Activated T-cell treated with anti-CD3 and anti-CD28 coated beads, Interleukin-2, amount 50 U/mL, for 1 hour (primary cell): Measurements from ENCODE around the gene SCN3A.

Experiments
- DNase-seq: peaks from one replicate; pipeline ENCODE4 v3.0.0-alpha.2; 2020

SCN3A gene

DNA sequence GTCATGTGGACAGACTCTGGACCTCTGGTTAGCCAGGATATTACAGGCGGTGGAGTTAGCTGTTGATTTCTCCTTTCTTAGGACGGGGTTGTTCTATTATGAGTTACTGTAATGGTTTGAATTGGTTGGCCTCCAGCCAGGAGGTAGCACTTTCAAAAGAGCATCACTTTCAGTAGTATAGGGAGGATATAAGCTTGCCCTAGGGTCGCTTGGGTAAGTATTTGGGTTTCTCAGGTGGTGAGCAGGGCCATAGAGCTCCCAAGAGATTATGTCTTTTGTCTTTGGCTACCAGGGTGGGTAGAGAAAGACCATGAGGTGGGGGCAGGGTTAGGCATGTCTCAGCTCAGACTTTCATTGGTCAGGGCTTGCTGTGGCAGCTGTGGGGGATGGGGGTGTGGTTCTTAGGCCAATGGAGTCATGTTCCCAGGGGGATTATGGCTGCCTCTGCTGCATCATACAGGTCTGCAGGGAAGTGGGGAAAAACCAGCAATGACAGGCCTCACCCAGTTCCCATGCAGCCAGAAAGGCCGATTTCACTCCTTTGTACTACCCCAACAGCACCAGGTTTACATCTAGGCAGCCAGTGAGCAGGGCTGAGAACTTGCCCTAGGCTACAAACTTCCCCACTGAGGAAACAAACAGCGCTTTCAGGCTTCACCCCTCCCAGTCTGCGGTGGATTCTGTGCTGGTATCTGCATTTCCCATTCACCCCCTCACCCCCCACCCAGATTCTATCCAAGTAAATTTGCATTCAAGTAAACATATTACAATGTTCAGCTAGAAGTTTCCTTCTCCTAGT is 159.1 kb downstream of the SCN3A start:
- no peak for DNase-seq
